WTC11 (cell line): ENCODE data around the gene LRRC8C. TPM values are rescaled to one million over a fixed set of nuclear protein-coding genes. Genes with fewer than 3 reads are reported as not detected.

ENCODE experiments used
- ATAC-seq: fragments of 200-7000 bp; cut with Tn5 transposase; 2 replicates; pipeline ENCODE4 v1.10.0; 2021; ENCODE audit warnings: mild to moderate bottlenecking, moderate library complexity
- CTCF ChIA-PET: fragments of 300-600 bp; sonication (Branson Sonifier 250); formaldehyde crosslinking; loops from one replicate; lab custom pipeline; 2021; ENCODE audit warnings: antibody characterized with exemption; lab: Charles Lee
- POLR2A ChIA-PET: fragments of 350-600 bp; sonication (Branson Sonifier 250); formaldehyde crosslinking; loops from one replicate; lab custom pipeline; 2021; ENCODE audit warnings: antibody characterized with exemption; lab: Charles Lee
- DNase-seq: peaks from one replicate; pipeline ENCODE4 v3.0.0; 2021; ENCODE audit warnings: low spot score
- H3K27ac Mint-ChIP-seq: 2 replicates; pipeline ENCODE4 v1.8.0; 2021; ENCODE audit warnings: mixed read lengths
- H3K27me3 Mint-ChIP-seq: 2 replicates; pipeline ENCODE4 v1.8.0; 2021; ENCODE audit warnings: low read depth, mild to moderate bottlenecking, moderate library complexity, mixed read lengths
- H3K36me3 Mint-ChIP-seq: 2 replicates; pipeline ENCODE4 v1.8.0; 2021; ENCODE audit warnings: mixed read lengths
- H3K4me1 Mint-ChIP-seq: 2 replicates; pipeline ENCODE4 v1.8.0; 2022; ENCODE audit warnings: mixed read lengths
- H3K4me3 Mint-ChIP-seq: 2 replicates; pipeline ENCODE4 v1.8.0; 2021; ENCODE audit warnings: mild to moderate bottlenecking, moderate library complexity, mixed read lengths
- H3K9me3 Mint-ChIP-seq: 2 replicates; pipeline ENCODE4 v1.8.0; 2021; ENCODE audit warnings: mixed read lengths
- ATF2 ChIP-seq: sonication (generic); formaldehyde crosslinking; IDR thresholded peaks from 2 replicates; pipeline ENCODE4 v1.8.1; 2022; ENCODE audit warnings: low read depth, missing genetic modification reagents, borderline replicate concordance
- ATF3 ChIP-seq: sonication (generic); formaldehyde crosslinking; conservative IDR thresholded peaks from 2 replicates; pipeline ENCODE4 v1.8.1; 2022; ENCODE audit warnings: mild to moderate bottlenecking, missing genetic modification reagents
- CBFB ChIP-seq: sonication (generic); formaldehyde crosslinking; IDR thresholded peaks from 2 replicates; pipeline ENCODE4 v1.8.1; 2022; ENCODE audit warnings: mild to moderate bottlenecking, low read depth, missing genetic modification reagents
- E2F5 ChIP-seq: sonication (generic); formaldehyde crosslinking; IDR thresholded peaks from 2 replicates; pipeline ENCODE4 v1.8.1; 2022; ENCODE audit warnings: mild to moderate bottlenecking, moderate library complexity, missing genetic modification reagents
- MXD4 ChIP-seq: fragments of 250-450 bp; sonication (Bioruptor Pico); IDR thresholded peaks from 2 replicates; pipeline ENCODE4 v1.8.0; 2021; ENCODE audit warnings: mild to moderate bottlenecking, moderate library complexity, borderline replicate concordance
- MYBL2 ChIP-seq: sonication (generic); formaldehyde crosslinking; IDR thresholded peaks from 2 replicates; pipeline ENCODE4 v1.8.1; 2023; ENCODE audit warnings: mild to moderate bottlenecking, moderate library complexity, missing genetic modification reagents
- OVOL2 ChIP-seq: fragments of 250-450 bp; sonication (Bioruptor Pico); IDR thresholded peaks from 2 replicates; pipeline ENCODE4 v1.9.0; 2021; ENCODE audit warnings: mild to moderate bottlenecking, borderline replicate concordance
- PRDM15 ChIP-seq: sonication (generic); formaldehyde crosslinking; IDR thresholded peaks from 2 replicates; pipeline ENCODE4 v1.8.0; 2022; ENCODE audit warnings: missing genetic modification reagents
- RORB ChIP-seq: fragments of 250-450 bp; sonication (Bioruptor Pico); IDR thresholded peaks from 2 replicates; pipeline ENCODE4 v1.9.0; 2021; ENCODE audit warnings: mild to moderate bottlenecking
- ZMAT4 ChIP-seq: fragments of 250-450 bp; sonication (Bioruptor Pico); IDR thresholded peaks from 2 replicates; pipeline ENCODE4 v1.9.0; 2021; ENCODE audit warnings: mild to moderate bottlenecking
- ZNF281 ChIP-seq: sonication (generic); formaldehyde crosslinking; IDR thresholded peaks from 2 replicates; pipeline ENCODE4 v1.8.0; 2023; ENCODE audit warnings: mild to moderate bottlenecking, missing genetic modification reagents
- ZNF317 ChIP-seq: sonication (generic); formaldehyde crosslinking; IDR thresholded peaks from 2 replicates; pipeline ENCODE4 v1.8.1; 2023; ENCODE audit warnings: low read depth, mild to moderate bottlenecking, moderate library complexity, missing genetic modification reagents, borderline replicate concordance
- ZNF532 ChIP-seq: fragments of 250-450 bp; sonication (Bioruptor Pico); IDR thresholded peaks from 2 replicates; pipeline ENCODE4 v1.9.0; 2021; ENCODE audit warnings: mild to moderate bottlenecking, borderline replicate concordance
- total RNA-seq: library from RNA; stranded (reverse); gene quantifications from 3 replicates; pipeline ENCODE4 v1.2.3, GENCODE V29; 2021

Gene LRRC8C
- total RNA-seq, 1 experiment from 2014 or later = 1.8 TPM

- TF ChIP-seq ZNF532 (CRISPR knock-in tag) = no peak
- no peak for TF ChIP-seq E2F5 (CRISPR knock-in tag)
- TF ChIP-seq ATF2 = no peak
- no peak for TF ChIP-seq ZMAT4
- no peak for TF ChIP-seq MYBL2 (CRISPR knock-in tag)
- TF ChIP-seq, all 79 proteins: peak for 0
Measured at GRCh38 chr1:89644119-89644814, 11.3 kb downstream of the LRRC8C start (continued).

- no peak for ATAC-seq
Measured at GRCh38 chr1:89646259-89646658, 13.3 kb downstream of the LRRC8C start.

More at GRCh38 chr1:89646259-89646658, 13.3 kb downstream of the LRRC8C start:
- H3K9me3 Mint-ChIP-seq = peaks cover 12% of the 10 kb centered on the region
- ChIA-PET CTCF (no interaction called here), POLR2A (no interaction called here)
- H3K4me3 Mint-ChIP-seq = no peak overlapping the region
- TF ChIP-seq ZNF281 (CRISPR knock-in tag) = no peak
- no peak for TF ChIP-seq PRDM15 (CRISPR knock-in tag)
- TF ChIP-seq OVOL2 (CRISPR knock-in tag) = no peak
- TF ChIP-seq ZNF317 (CRISPR knock-in tag) = no peak
- TF ChIP-seq CBFB = no peak
- no peak for TF ChIP-seq ATF3
- TF ChIP-seq MXD4 (CRISPR knock-in tag) = no peak
- no peak for TF ChIP-seq RORB (CRISPR knock-in tag)
- H3K4me1 Mint-ChIP-seq = peaks cover 7% of the 10 kb centered on the region
- no peak overlapping the region for H3K27ac Mint-ChIP-seq
- DNase-seq = no peak
- H3K36me3 Mint-ChIP-seq = peaks cover 2% of the 10 kb centered on the region; the same call in 1 of the 2 replicates
- H3K27me3 Mint-ChIP-seq = no peaks in the 10 kb centered on the region
